Uterus (tissue), 4 donors: Measurements from ENCODE around the gene USF1. TPM values are rescaled to one million over a fixed set of nuclear protein-coding genes. Genes with fewer than 3 reads are reported as not detected.

Source experiments
- DNase-seq, 2 donors: peaks; one replicate each; pipeline ENCODE4 v3.0.0-alpha.2; 2019 to 2020
- H3K27ac ChIP-seq, 2 donors: fragments of 200-600 bp; sonication (generic); 1 replicate in 1 of 2; 2 replicates in 1 of 2; pipeline ENCODE4 v1.5.1; 2016 to 2018
- H3K27me3 ChIP-seq, 2 donors: fragments of 200-600 bp; sonication (generic); one replicate each; pipeline ENCODE4 v1.5.1; 2018 to 2019; ENCODE audit warnings: control low read depth in 1 of 2
- H3K36me3 ChIP-seq, 2 donors: fragments of 200-600 bp; sonication (generic); one replicate each; pipeline ENCODE4 v1.5.1; 2019; ENCODE audit warnings: control low read depth in 1 of 2
- H3K4me1 ChIP-seq, 2 donors: fragments of 200-600 bp; sonication (generic); one replicate each; pipeline ENCODE4 v1.5.1; 2018 to 2019; ENCODE audit warnings: control low read depth in 1 of 2
- H3K4me3 ChIP-seq, 2 donors: fragments of 200-600 bp; sonication (generic); 1 replicate in 1 of 2; 2 replicates in 1 of 2; pipeline ENCODE4 v1.5.1; 2018 to 2019; ENCODE audit warnings: mild to moderate bottlenecking in 1 of 2
- H3K9me3 ChIP-seq, 2 donors: fragments of 200-600 bp; sonication (generic); one replicate each; pipeline ENCODE4 v1.5.1; 2019; ENCODE audit warnings: control low read depth in 1 of 2
- POLR2A ChIP-seq, 2 donors: fragments of 450-650 bp; IDR thresholded peaks; one replicate each; pipeline ENCODE4 v1.6.1; 2016; ENCODE audit warnings: antibody characterized with exemption in 2 of 2, mild to moderate bottlenecking in 1 of 2, moderate library complexity in 1 of 2
- intact Hi-C: fragments of 100-400 bp; cut with DNase I; formaldehyde crosslinking; loops from one replicate; pipeline ENCODE4 v1.15.1; 2023; ENCODE audit warnings: low total_unique reads
- total RNA-seq, 4 donors: library from RNA; depleted of rRNA in 3 of 4; stranded (reverse); fragments of >200 nt in 3 of 4; gene quantifications; one replicate each; pipeline versions ENCODE4 v1.1.0 to v1.2.4, GENCODE V29; 2014 to 2023
- TF ChIP-seq, protein P1 (sequence below), 4 experiments: fragments of 200-600 bp in 2 of 4; fragments of 450-650 bp in 2 of 4; sonication (generic) in 2 of 4; IDR thresholded peaks; one replicate each; pipeline ENCODE4 v1.5.1; 2016 to 2019; ENCODE audit warnings: antibody characterized with exemption in 4 of 4, mild to moderate bottlenecking in 2 of 4, moderate library complexity in 1 of 4
- donor health status: DM: yes; HTN: yes; CAD: no.

The USF1 gene
- total RNA-seq, 4 donors from 2014 or later = 20.7 to 71.8 (median 44.2) TPM

- TF ChIP-seq, protein P1, sequence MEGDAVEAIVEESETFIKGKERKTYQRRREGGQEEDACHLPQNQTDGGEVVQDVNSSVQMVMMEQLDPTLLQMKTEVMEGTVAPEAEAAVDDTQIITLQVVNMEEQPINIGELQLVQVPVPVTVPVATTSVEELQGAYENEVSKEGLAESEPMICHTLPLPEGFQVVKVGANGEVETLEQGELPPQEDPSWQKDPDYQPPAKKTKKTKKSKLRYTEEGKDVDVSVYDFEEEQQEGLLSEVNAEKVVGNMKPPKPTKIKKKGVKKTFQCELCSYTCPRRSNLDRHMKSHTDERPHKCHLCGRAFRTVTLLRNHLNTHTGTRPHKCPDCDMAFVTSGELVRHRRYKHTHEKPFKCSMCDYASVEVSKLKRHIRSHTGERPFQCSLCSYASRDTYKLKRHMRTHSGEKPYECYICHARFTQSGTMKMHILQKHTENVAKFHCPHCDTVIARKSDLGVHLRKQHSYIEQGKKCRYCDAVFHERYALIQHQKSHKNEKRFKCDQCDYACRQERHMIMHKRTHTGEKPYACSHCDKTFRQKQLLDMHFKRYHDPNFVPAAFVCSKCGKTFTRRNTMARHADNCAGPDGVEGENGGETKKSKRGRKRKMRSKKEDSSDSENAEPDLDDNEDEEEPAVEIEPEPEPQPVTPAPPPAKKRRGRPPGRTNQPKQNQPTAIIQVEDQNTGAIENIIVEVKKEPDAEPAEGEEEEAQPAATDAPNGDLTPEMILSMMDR (IDR thresholded peaks at IDR 0.05) = no peak
- TF ChIP-seq POLR2A (IDR thresholded peaks at IDR 0.05) = no peak
- intact Hi-C loops = no loop called here
- Histone ChIP-seq H3K36me3 (no peaks in the 10 kb centered on the region), H3K27me3 (no peaks in the 10 kb centered on the region), H3K27ac (no peak overlapping the region), H3K4me3 (no peak overlapping the region), H3K4me1 (no peaks in the 10 kb centered on the region), H3K9me3 (no peaks in the 10 kb centered on the region)
- no peak for DNase-seq
Measured at GRCh38 chr1:161072751-161073449, 27.1 kb upstream of the USF1 start.

- Histone ChIP-seq H3K4me1 (no peaks in the 10 kb centered on the region), H3K4me3 (no peak overlapping the region), H3K27ac (no peak overlapping the region), H3K36me3 (no peaks in the 10 kb centered on the region), H3K27me3 (no peaks in the 10 kb centered on the region), H3K9me3 (no peaks in the 10 kb centered on the region)
- DNase-seq = no peak
- intact Hi-C loops = no loop called here
- TF ChIP-seq, protein P1 (IDR thresholded peaks at IDR 0.05) = peak in 3 of 4 experiments; percentile 14 to 35 (median 22)
- no peak for TF ChIP-seq POLR2A (IDR thresholded peaks at IDR 0.05)
Measured at GRCh38 chr1:161071886-161072371, 26.2 kb upstream of the USF1 start.

- Histone ChIP-seq H3K36me3 (no peaks in the 10 kb centered on the region), H3K4me3 (no peak overlapping the region), H3K27me3 (no peaks in the 10 kb centered on the region), H3K4me1 (no peaks in the 10 kb centered on the region), H3K9me3 (no peaks in the 10 kb centered on the region), H3K27ac (no peak overlapping the region)
- intact Hi-C loops = no loop called here
- no peak for DNase-seq
- TF ChIP-seq, protein P1 (IDR thresholded peaks at IDR 0.05) = no peak
Measured at GRCh38 chr1:161070761-161071160, 25.0 kb upstream of the USF1 start.

- Histone ChIP-seq H3K27ac (no peak within 1 kb of the TSS), H3K4me1 (no peaks in the 10 kb centered on the region), H3K36me3 (no peaks in the 10 kb centered on the region), H3K27me3 (no peaks in the 10 kb centered on the region), H3K9me3 (no peaks in the 10 kb centered on the region), H3K4me3 (no peak within 1 kb of the TSS)
- DNase-seq = peak; percentile 25
- no peak for TF ChIP-seq POLR2A (IDR thresholded peaks at IDR 0.05)
- intact Hi-C loops = no loop called here
Measured at GRCh38 chr1:161069731-161070270, 24.0 kb upstream of the USF1 start, which contains the start of gene ARHGAP30. TSS of gene ARHGAP30 (minus strand) at chr1:161069891. CDS start at chr1:161069624, 267 bp downstream.

- intact Hi-C loops = no loop called here
Measured at GRCh38 chr1:161069241-161069640, 23.5 kb upstream of the USF1 start.

More at GRCh38 chr1:161069241-161069640, 23.5 kb upstream of the USF1 start:
- no peaks in the 10 kb centered on the region for H3K4me1 ChIP-seq
- H3K27ac ChIP-seq = no peak overlapping the region
- H3K9me3 ChIP-seq = no peaks in the 10 kb centered on the region
- H3K36me3 ChIP-seq = no peaks in the 10 kb centered on the region
- H3K4me3 ChIP-seq = no peak overlapping the region
- TF ChIP-seq, protein P1 (IDR thresholded peaks at IDR 0.05) = no peak
- no peak for TF ChIP-seq POLR2A (IDR thresholded peaks at IDR 0.05)
- DNase-seq = no peak
- H3K27me3 ChIP-seq = no peaks in the 10 kb centered on the region
